ENCODE data around the gene IGSF9.

- TF ChIP-seq GATA1 (IDR thresholded peaks at IDR 0.05; ENCODE audit: low read depth, low read length) (no peak), POLR2A (IDR thresholded peaks at IDR 0.05; ENCODE audit: low read length) (no peak)
Observed at GRCh38 chr1:159947942-159948341, 2.5 kb upstream of the IGSF9 start.
